GM12891 (cell line): Measurements from ENCODE around the gene PROSER3.

Experiments
- DNase-seq: peaks from one replicate; pipeline ENCODE4 v3.0.0; 2011; ENCODE audit warnings: low spot score; ENCODE audit not compliant: insufficient read length
- FAIRE-seq: peaks from 2 replicates; lab custom pipeline; 2011; peaks lifted over from hg19 to GRCh38; lab: Jason Lieb, UNC
- PAX5 ChIP-seq: IDR thresholded peaks from 2 replicates; pipeline ENCODE4 v1.6.1; 2011; ENCODE audit warnings: low read length, moderate library complexity, mild to moderate bottlenecking; ENCODE audit not compliant: insufficient read depth, severe bottlenecking
- POLR2A ChIP-seq: IDR thresholded peaks from 2 replicates; pipeline ENCODE4 v1.6.1; 2011; ENCODE audit warnings: low read depth, low read length, control low read depth
- POLR2AphosphoS5 ChIP-seq: IDR thresholded peaks from 2 replicates; pipeline ENCODE4 v1.6.1; 2011; ENCODE audit warnings: low read depth, low read length, control low read depth
- POU2F2 ChIP-seq: IDR thresholded peaks from 2 replicates; pipeline ENCODE4 v1.6.1; 2011; ENCODE audit warnings: low read depth, mild to moderate bottlenecking, control low read depth, low read length, moderate library complexity
- SPI1 ChIP-seq: IDR thresholded peaks from 2 replicates; pipeline ENCODE4 v1.6.1; 2011; ENCODE audit warnings: low read depth, low read length, control low read depth
- TAF1 ChIP-seq: IDR thresholded peaks from 2 replicates; pipeline ENCODE4 v1.6.1; 2011; ENCODE audit warnings: low read depth, low read length, control low read depth

Gene PROSER3

GRCh38 chr19:35736913-35737886, 20.8 kb upstream of the PROSER3 start:
- TF ChIP-seq POLR2AphosphoS5 (no peak), POLR2A (0 out of 2 replicates have a peak, but pooled peaks have one; percentile 20), TAF1 (no peak), PAX5 (no peak), SPI1 (no peak)
- FAIRE-seq (peak; percentile 33), DNase-seq (peak; percentile 36)

GRCh38 chr19:35738021-35738886, 19.7 kb upstream of the PROSER3 start:
- FAIRE-seq, result no peak

GRCh38 chr19:35738887-35739229, 19.1 kb upstream of the PROSER3 start:
- TF ChIP-seq TAF1 (no peak), PAX5 (no peak)
- no peak for FAIRE-seq
- DNase-seq, result peak; percentile 19

More at GRCh38 chr19:35738021-35738886, 19.7 kb upstream of the PROSER3 start:
- DNase-seq, result peak; percentile 9
- TF ChIP-seq POLR2A (no peak; the same call in none of the 2 replicates), POLR2AphosphoS5 (0 out of 2 replicates have a peak, but pooled peaks have one; percentile 64)

- DNase-seq (no peak), FAIRE-seq (no peak)
- TF ChIP-seq POLR2AphosphoS5 (0 out of 2 replicates have a peak, but pooled peaks have one; percentile 7), POU2F2 (no peak)
Measured at GRCh38 chr19:35739275-35740107, 18.5 kb upstream of the PROSER3 start.

GRCh38 chr19:35740108-35740422, 17.9 kb upstream of the PROSER3 start:
- FAIRE-seq (no peak), DNase-seq (no peak)
- TF ChIP-seq POLR2A, result no peak
- TF ChIP-seq POU2F2, result no peak
- TF ChIP-seq PAX5, result no peak

- FAIRE-seq, result peak; percentile 91
- peak; percentile 99 for DNase-seq
- peak; percentile 71 for TF ChIP-seq TAF1
- peak; percentile 59; the same call in 1 of the 2 replicates for TF ChIP-seq POU2F2
- 0 out of 2 replicates have a peak, but pooled peaks have one; percentile 36 for TF ChIP-seq POLR2AphosphoS5
- TF ChIP-seq POLR2A, result peak; percentile 75
- TF ChIP-seq PAX5, result no peak
Measured at GRCh38 chr19:35740423-35741202, 17.4 kb upstream of the PROSER3 start.

- DNase-seq (no peak), FAIRE-seq (no peak)
- TF ChIP-seq TAF1, result no peak
- TF ChIP-seq POLR2A, result no peak
- no peak for TF ChIP-seq PAX5
- TF ChIP-seq POLR2AphosphoS5, result no peak
- TF ChIP-seq SPI1, result no peak
Measured at GRCh38 chr19:35741203-35741515, 16.8 kb upstream of the PROSER3 start.

- TF ChIP-seq PAX5 (no peak), TAF1 (peak; percentile 86), POU2F2 (peak; percentile 86), SPI1 (peak; percentile 78), POLR2A (peak; percentile 96), POLR2AphosphoS5 (peak; percentile 97)
- DNase-seq (peak; percentile 49), FAIRE-seq (peak; percentile 75)
Measured at GRCh38 chr19:35742121-35742724, 15.8 kb upstream of the PROSER3 start, which contains the start of gene IGFLR1. IGFLR1 (minus strand) TSS chr19:35742452; CDS start chr19:35741180, 1,272 bp downstream.
